Right lobe of liver (tissue), 6 donors: ENCODE data around the gene ARMC9. TPM values are rescaled to one million over a fixed set of nuclear protein-coding genes. Genes with fewer than 3 reads are reported as not detected.
A peak's percentile ranks its signal among the peaks of the same experiment; 100 is the strongest.

Experiments
- ATAC-seq, 4 donors: fragments of 200-7000 bp; cut with Tn5 transposase; one replicate each; pipeline ENCODE4 v1.9.1; 2020; ENCODE audit warnings: mild to moderate bottlenecking in 4 of 4, moderate library complexity in 4 of 4
- DNase-seq, 3 donors: peaks; one replicate each; pipeline ENCODE4 v3.0.0-alpha.2; 2020
- H3K27ac ChIP-seq, 3 donors: fragments of 200-600 bp; one replicate each; pipeline ENCODE4 v1.8.0; 2022
- H3K27me3 ChIP-seq, 2 donors: fragments of 200-600 bp; one replicate each; pipeline ENCODE4 v1.8.0; 2022
- H3K36me3 ChIP-seq, 4 donors: fragments of 200-600 bp; sonication (generic) in 1 of 4; one replicate each; pipeline versions ENCODE4 v1.5.1 to v1.8.0; 2017 to 2022; ENCODE audit warnings: control low read depth in 1 of 4
- H3K4me1 ChIP-seq, 4 donors: fragments of 200-600 bp; sonication (generic) in 1 of 4; one replicate each; pipeline versions ENCODE4 v1.5.1 to v1.8.0; 2017 to 2022; ENCODE audit warnings: control low read depth in 1 of 4
- H3K4me3 ChIP-seq, 3 donors: fragments of 200-600 bp; one replicate each; pipeline ENCODE4 v1.8.0; 2022
- H3K9me3 ChIP-seq, 4 donors: fragments of 200-600 bp; sonication (generic) in 1 of 4; one replicate each; pipeline versions ENCODE4 v1.5.1 to v1.8.0; 2017 to 2022; ENCODE audit warnings: control low read depth in 1 of 4
- POLR2A ChIP-seq: fragments of 450-650 bp; IDR thresholded peaks from one replicate; pipeline ENCODE4 v1.6.1; 2017; ENCODE audit warnings: antibody characterized with exemption, mild to moderate bottlenecking
- WGBS: methylation state at CpG from one replicate; pipeline ENCODE4 v1.1.6; 2018; ENCODE audit warnings: low coverage, low lambda C conversion rate; ENCODE audit not compliant: insufficient coverage; ENCODE audit errors: missing lambda C conversion rate; 5-methylcytosine and 5-hydroxymethylcytosine counted together
- intact Hi-C, 2 donors: fragments of 100-400 bp; cut with DNase I; formaldehyde crosslinking; loops; one replicate each; pipeline versions ENCODE4 v1.11.2 to v1.14.1; 2022
- total RNA-seq, 6 experiments: library from RNA; depleted of rRNA in 2 of 6; stranded (reverse); fragments of >200 nt in 2 of 6; fragmentation: NEBNext Ultra II Directional in 3 of 6; extraction: Animal tissue kit (Norgen Biotek cat#: 25700) in 3 of 6; gene quantifications; one replicate each; pipeline versions ENCODE4 v1.1.0 to v1.2.4, GENCODE V29; 2016 to 2023
- TF ChIP-seq, protein P1 (sequence below), 4 donors: fragments of 200-600 bp in 3 of 4; fragments of 450-650 bp in 1 of 4; IDR thresholded peaks; one replicate each; pipeline versions ENCODE4 v1.5.1 to v1.8.0; 2016 to 2022; ENCODE audit warnings: antibody characterized with exemption in 4 of 4, mild to moderate bottlenecking in 2 of 4
- donor health status: DM: no; HTN: yes; CAD: no.
- donor health status: DM: no; HTN: no; CAD: no.
- donor health status: DM: no; HTN: no; CAD: no.
- donor health status: DM: no; HTN: yes; CAD: no.
- donor health status: DM: no; HTN: yes; CAD: no.

The ARMC9 gene
- total RNA-seq, 6 experiments from 2014 or later = 1.5 to 7.7 (median 2.4) TPM

DNA sequence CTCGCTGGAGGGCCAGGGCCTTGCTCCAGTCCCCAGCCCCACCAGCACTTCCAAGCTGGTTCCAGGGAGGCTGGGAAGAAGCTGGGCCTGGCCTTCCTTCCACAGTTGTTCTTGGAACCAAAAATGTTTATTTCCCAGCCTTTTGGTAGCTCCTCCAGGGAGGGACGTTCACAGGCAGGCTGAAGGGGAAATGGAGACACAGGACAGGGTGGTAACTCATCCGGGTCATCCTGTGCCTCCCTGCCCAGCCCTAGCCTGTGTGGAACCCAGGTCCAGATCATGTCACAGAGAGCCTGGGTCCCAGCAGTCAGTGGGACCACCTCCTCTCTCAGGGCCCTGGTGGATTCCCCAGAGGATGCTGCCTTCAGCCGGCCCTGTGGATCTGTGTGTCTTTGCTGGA is 12.5 kb upstream of the ARMC9 start:
- DNase-seq = no peak
- intact Hi-C loops = no loop called here
- H3K27ac ChIP-seq = no peak overlapping the region

DNA sequence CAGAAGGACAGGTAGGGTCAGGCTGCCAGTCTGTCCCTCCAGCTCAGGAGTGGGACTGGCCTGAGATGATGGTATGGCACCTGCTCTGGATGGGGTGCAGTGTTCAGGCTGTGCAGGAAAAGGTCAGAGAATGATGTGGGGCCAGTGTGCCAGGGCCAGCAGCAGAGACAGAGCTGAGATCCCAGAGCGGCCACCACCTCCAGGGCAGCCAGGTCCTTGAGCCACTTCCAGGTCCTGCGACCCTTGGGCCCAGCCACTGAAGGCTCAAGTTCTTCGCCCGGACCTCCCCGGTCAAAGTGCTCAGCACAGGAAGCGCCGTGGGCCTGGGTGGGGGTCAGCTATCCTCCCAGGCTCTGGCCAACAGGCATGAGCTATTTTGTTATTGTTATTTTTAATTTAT is 12.1 kb upstream of the ARMC9 start:
- H3K4me3 ChIP-seq = no peak overlapping the region
- WGBS = no CpG with 5 or more reads among the region's 7 CpGs
- H3K4me1 ChIP-seq = peaks cover 0 to 7% (median 0%) of the 10 kb centered on the region in 4 donors
- H3K9me3 ChIP-seq = no peaks in the 10 kb centered on the region
- TF ChIP-seq, protein P1, sequence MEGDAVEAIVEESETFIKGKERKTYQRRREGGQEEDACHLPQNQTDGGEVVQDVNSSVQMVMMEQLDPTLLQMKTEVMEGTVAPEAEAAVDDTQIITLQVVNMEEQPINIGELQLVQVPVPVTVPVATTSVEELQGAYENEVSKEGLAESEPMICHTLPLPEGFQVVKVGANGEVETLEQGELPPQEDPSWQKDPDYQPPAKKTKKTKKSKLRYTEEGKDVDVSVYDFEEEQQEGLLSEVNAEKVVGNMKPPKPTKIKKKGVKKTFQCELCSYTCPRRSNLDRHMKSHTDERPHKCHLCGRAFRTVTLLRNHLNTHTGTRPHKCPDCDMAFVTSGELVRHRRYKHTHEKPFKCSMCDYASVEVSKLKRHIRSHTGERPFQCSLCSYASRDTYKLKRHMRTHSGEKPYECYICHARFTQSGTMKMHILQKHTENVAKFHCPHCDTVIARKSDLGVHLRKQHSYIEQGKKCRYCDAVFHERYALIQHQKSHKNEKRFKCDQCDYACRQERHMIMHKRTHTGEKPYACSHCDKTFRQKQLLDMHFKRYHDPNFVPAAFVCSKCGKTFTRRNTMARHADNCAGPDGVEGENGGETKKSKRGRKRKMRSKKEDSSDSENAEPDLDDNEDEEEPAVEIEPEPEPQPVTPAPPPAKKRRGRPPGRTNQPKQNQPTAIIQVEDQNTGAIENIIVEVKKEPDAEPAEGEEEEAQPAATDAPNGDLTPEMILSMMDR (IDR thresholded peaks at IDR 0.05) = no peak
- TF ChIP-seq POLR2A = no peak
- intact Hi-C loops = no loop called here
- H3K36me3 ChIP-seq = no peaks in the 10 kb centered on the region
- no peak overlapping the region for H3K27ac ChIP-seq
- no peak for ATAC-seq
- no peaks in the 10 kb centered on the region for H3K27me3 ChIP-seq
- DNase-seq = no peak

More for the DNA sequence above, 12.5 kb upstream of the ARMC9 start:
- ATAC-seq = no peak
- WGBS = no CpG with 5 or more reads among the region's 4 CpGs
- no peak for TF ChIP-seq POLR2A
- Histone ChIP-seq H3K4me3 (no peak overlapping the region), H3K9me3 (no peaks in the 10 kb centered on the region), H3K36me3 (no peaks in the 10 kb centered on the region), H3K27me3 (no peaks in the 10 kb centered on the region), H3K4me1 (peaks cover 0 to 5% (median 0%) of the 10 kb centered on the region in 4 donors)

DNA sequence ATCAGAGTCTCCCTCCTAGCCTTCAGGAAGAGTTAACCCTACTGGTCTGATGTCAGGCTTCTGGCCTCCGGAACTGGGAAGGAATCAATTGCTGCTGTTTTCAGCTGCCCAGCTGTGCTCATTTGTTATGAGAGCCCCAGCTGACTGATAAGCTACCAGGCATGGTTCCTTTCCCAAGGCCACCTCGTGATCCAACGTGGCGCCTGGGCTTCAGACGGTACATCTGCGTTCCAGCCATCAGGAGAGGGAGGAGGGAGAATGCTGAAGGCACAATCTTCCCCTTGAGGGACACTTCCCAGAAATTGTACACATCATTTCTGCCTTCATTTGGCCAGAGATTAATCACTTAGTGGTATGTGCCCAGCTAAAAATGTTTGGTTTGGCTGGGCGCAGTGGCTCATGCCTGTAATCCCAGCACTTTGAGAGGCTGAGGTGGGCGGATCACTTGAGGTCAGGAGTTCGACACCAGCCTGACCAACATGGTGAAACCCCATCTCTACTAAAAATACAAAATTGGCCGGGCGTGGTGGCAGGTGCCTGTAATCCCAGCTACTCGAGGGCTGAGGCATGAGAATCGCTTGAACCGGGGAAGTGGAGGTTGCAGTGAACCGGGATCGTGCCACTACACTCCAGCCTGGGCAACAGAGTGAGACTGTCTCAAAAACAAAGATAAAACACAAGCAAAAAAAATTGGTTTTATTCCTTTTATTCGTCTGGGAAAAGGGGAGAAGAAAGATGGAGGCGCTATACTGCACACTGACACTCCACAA is 10.5 kb upstream of the ARMC9 start:
- Histone ChIP-seq H3K4me1 (peaks cover 0 to 5% (median 0%) of the 10 kb centered on the region in 4 donors), H3K4me3 (no peak overlapping the region), H3K36me3 (no peaks in the 10 kb centered on the region), H3K9me3 (no peaks in the 10 kb centered on the region), H3K27me3 (no peaks in the 10 kb centered on the region), H3K27ac (peak overlapping the region in 2 of 3 donors; percentile 13)
- WGBS = 61% methylated on average over 8 of the region's 18 CpGs
- DNase-seq = peak in 1 of 3 donors; percentile 39
- TF ChIP-seq, protein P1 (IDR thresholded peaks at IDR 0.05) = no peak
- TF ChIP-seq POLR2A = no peak
- peak in 3 of 4 donors; percentile 16 to 25 (median 19) for ATAC-seq
- intact Hi-C loops = no loop called here

DNA sequence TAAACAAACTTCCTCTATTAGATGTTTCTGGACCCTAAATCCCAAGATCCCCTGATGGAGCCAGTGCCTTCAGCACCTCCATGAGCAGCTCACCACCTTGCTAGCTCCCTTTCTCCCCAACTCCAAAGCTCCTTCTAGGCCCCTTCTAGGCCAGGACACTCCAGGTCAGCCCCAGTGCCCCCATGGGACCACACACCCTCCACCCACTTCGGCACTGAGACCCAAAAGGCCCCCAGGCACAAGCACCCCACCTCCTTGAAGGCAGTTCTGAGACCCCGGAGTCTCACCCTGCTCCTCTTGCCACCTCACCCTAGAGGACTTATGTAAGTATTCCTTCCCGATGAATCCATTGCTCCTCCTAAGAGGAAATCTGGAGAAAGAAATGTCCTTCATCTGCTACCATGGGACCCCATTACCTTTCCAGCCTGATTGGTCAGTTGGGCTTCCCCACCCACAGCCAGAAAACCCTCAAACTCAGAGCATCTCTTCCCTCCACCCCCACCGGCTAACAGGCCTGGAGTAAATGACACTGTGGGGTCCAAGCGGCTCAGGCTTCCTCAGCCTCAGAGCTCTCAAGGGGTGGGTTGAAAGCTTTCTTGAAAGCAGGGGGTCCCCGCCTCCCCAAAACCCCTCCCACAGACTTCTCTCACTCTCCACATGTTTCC is 9.8 kb upstream of the ARMC9 start:
- Histone ChIP-seq H3K4me3 (no peak overlapping the region), H3K36me3 (no peaks in the 10 kb centered on the region), H3K27ac (no peak overlapping the region), H3K9me3 (no peaks in the 10 kb centered on the region), H3K27me3 (no peaks in the 10 kb centered on the region), H3K4me1 (peaks cover 0 to 5% (median 0%) of the 10 kb centered on the region in 4 donors)
- WGBS = 80% methylated on average over 3 of the region's 6 CpGs
- peak in 1 of 3 donors; percentile 33 for DNase-seq
- no peak for ATAC-seq
- TF ChIP-seq, protein P1 (IDR thresholded peaks at IDR 0.05) = no peak
- intact Hi-C loops = no loop called here

DNA sequence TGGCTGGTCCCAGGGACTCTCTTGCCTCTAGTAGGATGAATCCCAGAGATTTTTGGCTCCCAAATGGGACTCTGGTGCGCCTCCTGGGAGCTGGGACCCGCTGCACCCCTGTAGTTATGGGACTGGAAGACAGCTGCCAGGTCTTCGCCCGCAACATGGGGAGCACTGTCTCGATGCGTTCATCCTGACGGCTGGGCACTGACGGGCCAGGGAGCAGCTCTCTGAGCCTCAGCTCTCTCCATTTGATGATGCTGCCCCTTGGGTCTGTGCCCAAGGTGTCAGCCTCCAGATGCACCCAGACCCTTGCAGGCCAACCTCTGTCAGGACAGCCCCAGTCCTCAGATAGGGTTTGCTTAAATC is 9.3 kb upstream of the ARMC9 start:
- Histone ChIP-seq H3K27me3 (no peaks in the 10 kb centered on the region), H3K27ac (no peak overlapping the region), H3K36me3 (no peaks in the 10 kb centered on the region), H3K4me3 (no peak overlapping the region), H3K9me3 (no peaks in the 10 kb centered on the region), H3K4me1 (peaks cover 0 to 5% (median 0%) of the 10 kb centered on the region in 4 donors)
- intact Hi-C loops = no loop called here
- TF ChIP-seq, protein P1 (IDR thresholded peaks at IDR 0.05) = no peak
- no peak for TF ChIP-seq POLR2A
- peak in 1 of 3 donors; percentile 38 for DNase-seq
- no CpG with 5 or more reads among the region's 8 CpGs for WGBS
- ATAC-seq = no peak
